Measurements from ENCODE around the gene DNAJC9.
"Not testable (repeated sequence)": the region's sequence is repeated elsewhere in the genome, so short reads cannot be mapped to it uniquely, and the experiment has no call there.

Gene DNAJC9

GRCh38 chr10:73246646-73247508 is at the start of gene DNAJC9:
DNAJC9 (minus strand) TSS chr10:73247255; CDS start chr10:73247189, 66 bp downstream.
- DNase-seq (ENCODE audit: low read depth) = peak; percentile 92

- no peak for DNase-seq (ENCODE audit: low read depth)
Observed at GRCh38 chr10:73293461-73293860, 46.4 kb upstream of the DNAJC9 start.

GRCh38 chr10:73289958-73290357 is 42.9 kb upstream of the DNAJC9 start:
- DNase-seq (ENCODE audit: low read depth) = no peak

- no peak for DNase-seq (ENCODE audit: low read depth)
Observed at GRCh38 chr10:73287441-73287840, 40.4 kb upstream of the DNAJC9 start.

GRCh38 chr10:73281097-73281496 is 34.0 kb upstream of the DNAJC9 start:
- no peak for DNase-seq (ENCODE audit: low read depth)

GRCh38 chr10:73264423-73264822 is 17.4 kb upstream of the DNAJC9 start:
- DNase-seq (ENCODE audit: low read depth) = no peak

GRCh38 chr10:73263693-73264347 is 16.8 kb upstream of the DNAJC9 start:
- DNase-seq (ENCODE audit: low read depth) = no peak

GRCh38 chr10:73262880-73263555 is 16.0 kb upstream of the DNAJC9 start:
- DNase-seq (ENCODE audit: low read depth) = no peak

- DNase-seq (ENCODE audit: low read depth) = no peak
Observed at GRCh38 chr10:73262105-73262730, 15.2 kb upstream of the DNAJC9 start.

GRCh38 chr10:73261362-73261995 is 14.4 kb upstream of the DNAJC9 start:
- no peak for DNase-seq (ENCODE audit: low read depth)

- DNase-seq (ENCODE audit: low read depth) = not testable (repeated sequence)
Observed at GRCh38 chr10:73258612-73259011, 11.6 kb upstream of the DNAJC9 start.

- DNase-seq (ENCODE audit: low read depth) = no peak
Observed at GRCh38 chr10:73253225-73253555, 6.1 kb upstream of the DNAJC9 start.

GRCh38 chr10:73252445-73253224 is 5.6 kb upstream of the DNAJC9 start, which contains the start of gene MRPS16:
MRPS16 (minus strand) TSS chr10:73252644; CDS start chr10:73252482, 162 bp downstream.
- peak; percentile 89 for DNase-seq (ENCODE audit: low read depth)

GRCh38 chr10:73251683-73252444 is 4.8 kb upstream of the DNAJC9 start:
- DNase-seq (ENCODE audit: low read depth) = no peak

GRCh38 chr10:73248259-73248724 is 1.2 kb upstream of the DNAJC9 start:
- no peak for DNase-seq (ENCODE audit: low read depth)

GRCh38 chr10:73247509-73248258 is 629 bp upstream of the DNAJC9 start:
- no peak for DNase-seq (ENCODE audit: low read depth)

GRCh38 chr10:73246322-73246645 is 771 bp downstream of the DNAJC9 start:
- no peak for DNase-seq (ENCODE audit: low read depth)

- DNase-seq (ENCODE audit: low read depth) = no peak
Observed at GRCh38 chr10:73244866-73245477, 2.1 kb downstream of the DNAJC9 start.

- no peak for DNase-seq (ENCODE audit: low read depth)
Observed at GRCh38 chr10:73239908-73240307, 7.1 kb downstream of the DNAJC9 start.

Measured in activated gamma-delta T cell treated with anti-CD3 and anti-CD28 coated beads, Interleukin-2, amount 50 U/mL, for 16 hours (primary cell).